Measurements from ENCODE around the gene THSD7A.

DNA sequence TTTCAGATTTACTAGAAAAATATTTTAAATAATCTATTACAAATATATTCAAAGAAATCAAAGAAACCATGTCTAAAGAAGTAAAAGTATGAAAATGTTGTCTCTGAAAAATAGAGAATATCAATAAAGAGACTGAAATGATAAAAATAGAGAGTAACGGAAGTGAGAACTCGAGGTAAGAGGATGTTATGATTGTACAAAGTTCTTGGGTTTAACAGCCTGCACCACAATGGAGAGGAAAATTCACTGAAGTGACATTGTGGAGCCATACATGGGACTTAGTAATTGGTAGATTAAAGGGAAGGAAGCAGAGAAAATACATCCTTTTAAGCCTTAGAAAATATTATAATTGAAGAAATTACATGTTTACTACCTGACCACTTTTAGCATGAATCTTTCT lies 77.9 kb downstream of the THSD7A start:
- TF ChIP-seq CTCF (conservative IDR thresholded peaks at IDR 0.05; ENCODE audit: low read depth, low read length) (no peak), EZH2 (IDR thresholded peaks at IDR 0.05; ENCODE audit: borderline replicate concordance, low read depth, low read length, poor library complexity, severe bottlenecking) (no peak)
